Activated CD4-positive, alpha-beta memory T cell treated with anti-CD3 and anti-CD28 coated beads for 36 hours (primary cell): ENCODE results near the gene MANSC1. TPM values are rescaled to one million over a fixed set of nuclear protein-coding genes. Genes with fewer than 3 reads are reported as not detected.

Experiments
- CTCF ChIA-PET: fragments of 350-600 bp; sonication (Branson Sonifier 250); formaldehyde crosslinking; loops from one replicate; lab custom pipeline; 2021; ENCODE audit warnings: antibody characterized with exemption, inconsistent platforms; lab: Charles Lee
- POLR2A ChIA-PET: fragments of 350-600 bp; sonication (Branson Sonifier 250); formaldehyde crosslinking; loops from one replicate; lab custom pipeline; 2021; ENCODE audit warnings: antibody characterized with exemption; lab: Charles Lee
- DNase-seq: peaks from one replicate; pipeline ENCODE4 v3.0.0-alpha.2; 2020
- H3K27ac Mint-ChIP-seq: one replicate; pipeline ENCODE4 v1.8.0; 2021; ENCODE audit warnings: mixed read lengths
- H3K27me3 Mint-ChIP-seq: one replicate; pipeline ENCODE4 v1.8.0; 2021; ENCODE audit warnings: mixed read lengths
- H3K36me3 Mint-ChIP-seq: one replicate; pipeline ENCODE4 v1.8.0; 2021; ENCODE audit warnings: mixed read lengths
- H3K4me1 Mint-ChIP-seq: one replicate; pipeline ENCODE4 v1.8.0; 2021; ENCODE audit warnings: low read depth, mixed read lengths
- H3K4me3 Mint-ChIP-seq: one replicate; pipeline ENCODE4 v1.8.0; 2021; ENCODE audit warnings: mild to moderate bottlenecking, mixed read lengths
- H3K9me3 Mint-ChIP-seq: one replicate; pipeline ENCODE4 v1.8.0; 2021; ENCODE audit warnings: mixed read lengths
- intact Hi-C: fragments of 100-400 bp; cut with micrococcal nuclease; formaldehyde crosslinking; loops from one replicate; pipeline ENCODE4 v1.15.1; 2023
- total RNA-seq, 2 experiments: library from RNA; stranded (reverse); gene quantifications; one replicate each; pipeline ENCODE4 v1.2.3, GENCODE V29; 2021

MANSC1 gene
- total RNA-seq: 1 to 10 TPM; 1.9 to 2.2 TPM

GRCh38 chr12:12349711-12350665 lies at the start of gene MANSC1:
TSS of gene MANSC1 (minus strand) at chr12:12350242. CDS start at chr12:12343314, 6,928 bp downstream.
- intact Hi-C loops: loop anchor here (10.0 kb wide), 2 partner anchors 455 to 855 kb away; no protein-coding TSS in a partner anchor
- Mint-ChIP-seq H3K36me3 (no peaks in the 10 kb centered on the region), H3K27ac (peak within 1 kb of the TSS; percentile 16), H3K9me3 (no peaks in the 10 kb centered on the region), H3K4me3 (peak within 1 kb of the TSS; percentile 62), H3K27me3 (no peaks in the 10 kb centered on the region), H3K4me1 (peaks cover 17% of the 10 kb centered on the region)
- peak; percentile 72 for DNase-seq
- POLR2A ChIA-PET: no interaction called here
- CTCF ChIA-PET: interaction anchor here (0.5 to 3.4 kb wide), 6 partner anchors 8 to 1976 kb away, joined by 3 to 20 read pairs (median 6); no protein-coding TSS in a partner anchor

GRCh38 chr12:12399161-12399560 lies 49.1 kb upstream of the MANSC1 start:
- Mint-ChIP-seq H3K4me3 (no peak overlapping the region), H3K27ac (no peak overlapping the region), H3K9me3 (peaks cover 4% of the 10 kb centered on the region), H3K4me1 (peaks cover 68% of the 10 kb centered on the region), H3K36me3 (peaks cover 19% of the 10 kb centered on the region), H3K27me3 (no peaks in the 10 kb centered on the region)
- ChIA-PET POLR2A (no interaction called here), CTCF (interaction anchor here (1.0 to 1.2 kb wide), 2 partner anchors 22 to 256 kb away, joined by 3 read pairs; no protein-coding TSS in a partner anchor)
- intact Hi-C loops: no loop called here
- DNase-seq: no peak

GRCh38 chr12:12398026-12398859 lies 48.2 kb upstream of the MANSC1 start:
- intact Hi-C loops: no loop called here
- POLR2A ChIA-PET: no interaction called here
- Mint-ChIP-seq H3K36me3 (peaks cover 19% of the 10 kb centered on the region), H3K9me3 (peaks cover 4% of the 10 kb centered on the region), H3K4me3 (no peak overlapping the region), H3K27ac (no peak overlapping the region), H3K4me1 (peaks cover 61% of the 10 kb centered on the region), H3K27me3 (no peaks in the 10 kb centered on the region)
- DNase-seq: no peak
- CTCF ChIA-PET: interaction anchor here (0.7 to 1.2 kb wide), 3 partner anchors 165 to 258 kb away, joined by 3 read pairs; partner anchors contain the start of gene DUSP16

- peaks cover 18% of the 10 kb centered on the region for H3K36me3 Mint-ChIP-seq
- ChIA-PET CTCF (interaction anchor here (0.7 to 1.0 kb wide), 2 partner anchors 166 to 259 kb away, joined by 3 read pairs; partner anchors contain the start of gene DUSP16), POLR2A (no interaction called here)
- H3K27me3 Mint-ChIP-seq: no peaks in the 10 kb centered on the region
- no peak for DNase-seq
- no peak overlapping the region for H3K4me3 Mint-ChIP-seq
- peaks cover 52% of the 10 kb centered on the region for H3K4me1 Mint-ChIP-seq
- peaks cover 4% of the 10 kb centered on the region for H3K9me3 Mint-ChIP-seq
- intact Hi-C loops: no loop called here
- no peak overlapping the region for H3K27ac Mint-ChIP-seq
Measured at GRCh38 chr12:12397184-12397583, 47.1 kb upstream of the MANSC1 start.

- CTCF ChIA-PET: no interaction called here
Measured at GRCh38 chr12:12396694-12397093, 46.7 kb upstream of the MANSC1 start.

GRCh38 chr12:12393171-12393570 lies 43.1 kb upstream of the MANSC1 start:
- Mint-ChIP-seq H3K4me3 (no peak overlapping the region), H3K27ac (no peak overlapping the region), H3K27me3 (no peaks in the 10 kb centered on the region), H3K4me1 (peaks cover 36% of the 10 kb centered on the region), H3K36me3 (peaks cover 25% of the 10 kb centered on the region), H3K9me3 (no peaks in the 10 kb centered on the region)
- intact Hi-C loops: no loop called here
- no peak for DNase-seq
- ChIA-PET CTCF (no interaction called here), POLR2A (no interaction called here)

More at GRCh38 chr12:12396694-12397093, 46.7 kb upstream of the MANSC1 start:
- no peak for DNase-seq
- intact Hi-C loops: no loop called here
- H3K4me1 Mint-ChIP-seq: peaks cover 52% of the 10 kb centered on the region
- H3K4me3 Mint-ChIP-seq: no peak overlapping the region
- POLR2A ChIA-PET: no interaction called here
- H3K27me3 Mint-ChIP-seq: no peaks in the 10 kb centered on the region
- H3K9me3 Mint-ChIP-seq: peaks cover 4% of the 10 kb centered on the region
- H3K36me3 Mint-ChIP-seq: peaks cover 16% of the 10 kb centered on the region
- H3K27ac Mint-ChIP-seq: no peak overlapping the region

- peaks cover 35% of the 10 kb centered on the region for H3K4me1 Mint-ChIP-seq
Measured at GRCh38 chr12:12392413-12392812, 42.4 kb upstream of the MANSC1 start.

GRCh38 chr12:12387501-12387900 lies 37.5 kb upstream of the MANSC1 start:
- ChIA-PET POLR2A (interaction anchor here (1.0 to 1.4 kb wide), 5 partner anchors 30 to 350 kb away, joined by 3 to 5 read pairs (median 4); partner anchors contain the start of gene BORCS5), CTCF (interaction anchor here (0.5 to 1.5 kb wide), 5 partner anchors 11 to 318 kb away, joined by 3 to 5 read pairs (median 3); no protein-coding TSS in a partner anchor)
- Mint-ChIP-seq H3K4me1 (peaks cover 47% of the 10 kb centered on the region), H3K4me3 (no peak overlapping the region), H3K36me3 (peaks cover 40% of the 10 kb centered on the region), H3K27me3 (no peaks in the 10 kb centered on the region), H3K9me3 (peaks cover 3% of the 10 kb centered on the region), H3K27ac (peak overlapping the region; percentile 85)
- DNase-seq: no peak
- intact Hi-C loops: no loop called here

More at GRCh38 chr12:12392413-12392812, 42.4 kb upstream of the MANSC1 start:
- Mint-ChIP-seq H3K27ac (no peak overlapping the region), H3K27me3 (no peaks in the 10 kb centered on the region), H3K4me3 (no peak overlapping the region), H3K9me3 (no peaks in the 10 kb centered on the region), H3K36me3 (peaks cover 27% of the 10 kb centered on the region)
- ChIA-PET POLR2A (interaction anchor here (0.6 kb wide), 1 partner anchor 37 kb away, joined by 3 read pairs; no protein-coding TSS in a partner anchor), CTCF (no interaction called here)
- intact Hi-C loops: no loop called here
- DNase-seq: no peak

GRCh38 chr12:12384571-12385340 lies 34.7 kb upstream of the MANSC1 start:
- intact Hi-C loops: loop anchor here (1.0 to 2.0 kb wide), 3 partner anchors 24 to 77 kb away; no protein-coding TSS in a partner anchor
- Mint-ChIP-seq H3K4me1 (peaks cover 68% of the 10 kb centered on the region), H3K27me3 (no peaks in the 10 kb centered on the region), H3K27ac (peak overlapping the region; percentile 93), H3K36me3 (peaks cover 46% of the 10 kb centered on the region), H3K4me3 (peak overlapping the region; percentile 48), H3K9me3 (peaks cover 11% of the 10 kb centered on the region)
- peak; percentile 80 for DNase-seq
- ChIA-PET POLR2A (interaction anchor here (0.5 to 2.4 kb wide), 12 partner anchors 27 to 717 kb away, joined by 3 to 13 read pairs (median 4); no protein-coding TSS in a partner anchor), CTCF (interaction anchor here (0.5 to 2.8 kb wide), 10 partner anchors 8 to 179 kb away, joined by 3 to 12 read pairs (median 3); partner anchors contain the start of gene DUSP16)

GRCh38 chr12:12381982-12382381 lies 31.9 kb upstream of the MANSC1 start:
- Mint-ChIP-seq H3K4me3 (no peak overlapping the region), H3K27me3 (no peaks in the 10 kb centered on the region), H3K9me3 (peaks cover 14% of the 10 kb centered on the region), H3K4me1 (peaks cover 75% of the 10 kb centered on the region), H3K27ac (peak overlapping the region; percentile 0), H3K36me3 (peaks cover 45% of the 10 kb centered on the region)
- no peak for DNase-seq
- ChIA-PET POLR2A (no interaction called here), CTCF (no interaction called here)
- intact Hi-C loops: no loop called here
